MCF 10A (cell line): ENCODE data around the gene TNRC18. TPM values are rescaled to one million over a fixed set of nuclear protein-coding genes. Genes with fewer than 3 reads are reported as not detected.

Experiments used
- BruUV-seq: library from RNA; stranded (reverse); fragments of 400-500 nt; replicated peaks from 2 replicates; lab custom pipeline; 2021; lab: Mats Ljungman, UMichigan
- CTCF ChIA-PET: fragments of 300-600 bp; sonication (Branson Sonifier 250); formaldehyde crosslinking; extraction: SDS; loops from one replicate; lab custom pipeline; 2021; ENCODE audit warnings: antibody characterized with exemption, inconsistent platforms; lab: Yijun Ruan, JAX
- POLR2A ChIA-PET: fragments of 300-600, 350-650 bp; sonication (Branson Sonifier 250); formaldehyde crosslinking; extraction: SDS; loops from one replicate; lab custom pipeline; 2020; ENCODE audit warnings: antibody characterized with exemption, inconsistent platforms; lab: Yijun Ruan, JAX
- DNase-seq: peaks from one replicate; pipeline ENCODE4 v3.0.0-alpha.2; 2018; ENCODE audit not compliant: unreplicated experiment
- H3K27ac Mint-ChIP-seq: one replicate; pipeline ENCODE4 v1.8.0; 2022; ENCODE audit warnings: mild to moderate bottlenecking, low read depth, mixed read lengths; ENCODE audit not compliant: unreplicated experiment
- H3K27me3 Mint-ChIP-seq: one replicate; pipeline ENCODE4 v1.8.0; 2022; ENCODE audit warnings: mixed read lengths; ENCODE audit not compliant: insufficient read depth, unreplicated experiment
- H3K36me3 Mint-ChIP-seq: one replicate; pipeline ENCODE4 v1.8.0; 2022; ENCODE audit warnings: mild to moderate bottlenecking, moderate library complexity, mixed read lengths; ENCODE audit not compliant: insufficient read depth, unreplicated experiment
- H3K4me1 Mint-ChIP-seq: one replicate; pipeline ENCODE4 v1.8.0; 2022; ENCODE audit warnings: mixed read lengths; ENCODE audit not compliant: insufficient read depth, unreplicated experiment
- H3K4me3 Mint-ChIP-seq: one replicate; pipeline ENCODE4 v1.8.0; 2022; ENCODE audit warnings: mild to moderate bottlenecking, moderate library complexity, mixed read lengths; ENCODE audit not compliant: unreplicated experiment
- H3K9me3 Mint-ChIP-seq: one replicate; pipeline ENCODE4 v1.8.0; 2022; ENCODE audit warnings: mixed read lengths; ENCODE audit not compliant: unreplicated experiment
- intact Hi-C: fragments of 100-400 bp; cut with micrococcal nuclease; formaldehyde crosslinking; loops from 2 replicates; pipeline ENCODE4 v1.14.1; 2022
- total RNA-seq: library from RNA; stranded (reverse); gene quantifications from 2 replicates; pipeline ENCODE4 v1.2.3, GENCODE V29; 2022
- TF ChIP-seq, protein P1 (sequence below): fragments of 200-600 bp; IDR thresholded peaks from one replicate; pipeline ENCODE4 v1.8.0; 2022; ENCODE audit warnings: antibody characterized with exemption, mild to moderate bottlenecking; ENCODE audit not compliant: unreplicated experiment

Gene TNRC18
- total RNA-seq, 1 experiment from 2014 or later, result 132 TPM

DNA sequence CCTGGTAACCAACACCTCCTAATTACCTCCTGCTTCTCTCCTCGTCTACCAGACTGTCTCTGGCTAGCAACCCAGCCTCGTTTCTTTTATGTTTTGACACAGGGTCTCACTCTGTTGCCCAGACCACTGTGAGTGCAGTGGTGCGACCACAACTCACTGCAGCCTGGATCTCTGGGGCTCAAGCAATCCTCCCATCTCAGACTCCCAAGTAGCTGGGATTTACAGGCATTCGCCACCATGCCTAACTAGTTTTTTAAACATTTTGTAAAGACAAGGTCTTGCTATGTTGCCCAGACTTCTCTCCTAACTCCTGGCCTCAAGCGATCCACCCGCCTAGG lies 10.2 kb downstream of the TNRC18 start:
- H3K9me3 Mint-ChIP-seq, result no peaks in the 10 kb centered on the region
- peaks cover 30% of the 10 kb centered on the region for H3K4me1 Mint-ChIP-seq
- H3K4me3 Mint-ChIP-seq, result peak overlapping the region; percentile 27
- intact Hi-C loops, result no loop called here
- DNase-seq, result no peak
- ChIA-PET CTCF (no interaction called here), POLR2A (no interaction called here)
- H3K27ac Mint-ChIP-seq, result no peak overlapping the region
- peaks cover 53% of the 10 kb centered on the region for H3K36me3 Mint-ChIP-seq
- no TSS peak for BruUV-seq
- no peaks in the 10 kb centered on the region for H3K27me3 Mint-ChIP-seq
- TF ChIP-seq, protein P1, sequence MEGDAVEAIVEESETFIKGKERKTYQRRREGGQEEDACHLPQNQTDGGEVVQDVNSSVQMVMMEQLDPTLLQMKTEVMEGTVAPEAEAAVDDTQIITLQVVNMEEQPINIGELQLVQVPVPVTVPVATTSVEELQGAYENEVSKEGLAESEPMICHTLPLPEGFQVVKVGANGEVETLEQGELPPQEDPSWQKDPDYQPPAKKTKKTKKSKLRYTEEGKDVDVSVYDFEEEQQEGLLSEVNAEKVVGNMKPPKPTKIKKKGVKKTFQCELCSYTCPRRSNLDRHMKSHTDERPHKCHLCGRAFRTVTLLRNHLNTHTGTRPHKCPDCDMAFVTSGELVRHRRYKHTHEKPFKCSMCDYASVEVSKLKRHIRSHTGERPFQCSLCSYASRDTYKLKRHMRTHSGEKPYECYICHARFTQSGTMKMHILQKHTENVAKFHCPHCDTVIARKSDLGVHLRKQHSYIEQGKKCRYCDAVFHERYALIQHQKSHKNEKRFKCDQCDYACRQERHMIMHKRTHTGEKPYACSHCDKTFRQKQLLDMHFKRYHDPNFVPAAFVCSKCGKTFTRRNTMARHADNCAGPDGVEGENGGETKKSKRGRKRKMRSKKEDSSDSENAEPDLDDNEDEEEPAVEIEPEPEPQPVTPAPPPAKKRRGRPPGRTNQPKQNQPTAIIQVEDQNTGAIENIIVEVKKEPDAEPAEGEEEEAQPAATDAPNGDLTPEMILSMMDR, result no peak

DNA sequence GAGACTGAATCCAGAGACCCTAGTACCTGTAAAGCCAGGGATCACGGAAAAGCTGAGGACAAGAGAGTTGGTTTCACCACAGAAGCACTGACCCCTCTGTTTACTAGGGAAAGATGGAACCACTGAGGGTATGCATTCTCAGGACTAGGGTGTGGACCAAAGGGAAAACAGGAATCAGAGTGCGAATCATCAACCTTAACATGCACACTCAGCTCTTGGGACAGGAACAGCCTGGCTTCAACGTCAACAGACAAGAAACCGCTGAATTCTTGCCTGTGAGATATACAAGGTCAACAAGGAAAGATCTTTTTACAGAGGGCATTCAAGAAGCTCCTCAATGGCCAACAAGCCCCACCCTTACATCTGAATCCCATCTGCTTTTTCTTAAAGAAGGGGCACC lies 14.9 kb downstream of the TNRC18 start:
- TF ChIP-seq, protein P1, result no peak
- DNase-seq, result peak; percentile 45
- no peak overlapping the region for H3K27ac Mint-ChIP-seq
- H3K4me3 Mint-ChIP-seq, result no peak overlapping the region
- no peaks in the 10 kb centered on the region for H3K9me3 Mint-ChIP-seq
- H3K36me3 Mint-ChIP-seq, result peaks cover 44% of the 10 kb centered on the region
- intact Hi-C loops, result no loop called here
- H3K4me1 Mint-ChIP-seq, result peaks cover 26% of the 10 kb centered on the region
- POLR2A ChIA-PET, result interaction anchor here (0.6 to 4.3 kb wide), 4 partner anchors 8 to 233 kb away, joined by 3 to 35 read pairs (median 6); no protein-coding TSS in a partner anchor
- H3K27me3 Mint-ChIP-seq, result no peaks in the 10 kb centered on the region
- CTCF ChIA-PET, result interaction anchor here (0.6 to 1.0 kb wide), 2 partner anchors 43 to 91 kb away, joined by 3 to 4 read pairs; no protein-coding TSS in a partner anchor
- no TSS peak for BruUV-seq

DNA sequence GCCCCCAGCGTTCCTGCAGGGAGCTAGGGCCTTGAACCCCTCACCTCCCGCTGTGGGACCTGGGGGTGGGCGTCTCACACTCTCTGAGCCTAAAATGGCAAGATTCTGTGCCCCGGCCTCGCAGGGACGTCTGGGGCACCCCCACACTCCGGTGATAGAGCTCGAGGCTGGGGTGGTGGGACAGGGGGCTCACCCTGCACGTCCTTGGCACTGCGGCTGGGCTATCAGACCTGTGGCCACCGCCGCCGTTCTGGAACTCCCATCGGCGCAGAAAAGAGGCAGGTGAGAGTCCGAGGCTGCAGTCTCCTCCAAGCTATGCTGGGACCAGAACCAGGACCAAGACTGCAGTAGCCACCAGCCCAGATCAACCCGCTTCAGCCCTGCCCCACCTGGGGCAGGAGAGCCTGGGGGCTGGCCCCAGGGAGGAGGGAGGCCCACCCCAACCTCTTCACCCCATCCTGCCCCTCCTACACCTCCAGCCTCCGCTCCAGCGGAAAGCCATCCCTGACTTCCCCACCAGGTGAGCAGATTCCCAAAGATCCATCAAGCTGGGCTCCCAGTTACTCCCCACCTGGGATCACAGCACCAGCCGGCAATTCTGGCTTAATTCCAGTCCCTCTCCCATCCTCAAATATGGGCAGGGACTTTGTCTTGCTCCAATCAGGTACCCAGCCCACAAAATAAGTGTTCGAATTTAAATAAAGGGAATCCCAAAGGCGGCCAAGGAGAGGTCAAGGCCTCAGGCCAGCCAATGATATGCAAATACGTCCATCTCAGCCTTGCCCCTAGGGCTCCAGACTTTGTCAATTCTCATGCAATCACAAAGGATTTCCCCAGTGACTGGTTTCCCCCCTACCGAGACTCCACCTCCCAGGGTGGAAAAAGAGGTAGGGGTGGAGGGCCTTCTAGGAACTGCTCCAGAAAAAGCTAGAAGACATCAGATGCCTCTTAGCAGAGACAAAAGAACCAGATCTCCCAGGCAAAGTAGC lies 16.4 kb downstream of the TNRC18 start:
- ChIA-PET CTCF (interaction anchor here (0.5 to 2.0 kb wide), 4 partner anchors 9 to 270 kb away, joined by 4 to 7 read pairs (median 6); no protein-coding TSS in a partner anchor), POLR2A (interaction anchor here (0.7 to 4.3 kb wide), 3 partner anchors 10 to 153 kb away, joined by 3 to 35 read pairs (median 3); no protein-coding TSS in a partner anchor)
- DNase-seq, result no peak
- no peaks in the 10 kb centered on the region for H3K27me3 Mint-ChIP-seq
- TF ChIP-seq, protein P1, result no peak
- no TSS peak for BruUV-seq
- intact Hi-C loops, result no loop called here
- H3K9me3 Mint-ChIP-seq, result no peaks in the 10 kb centered on the region
- no peak overlapping the region for H3K27ac Mint-ChIP-seq
- peaks cover 55% of the 10 kb centered on the region for H3K36me3 Mint-ChIP-seq
- H3K4me1 Mint-ChIP-seq, result peaks cover 26% of the 10 kb centered on the region
- no peak overlapping the region for H3K4me3 Mint-ChIP-seq

DNA sequence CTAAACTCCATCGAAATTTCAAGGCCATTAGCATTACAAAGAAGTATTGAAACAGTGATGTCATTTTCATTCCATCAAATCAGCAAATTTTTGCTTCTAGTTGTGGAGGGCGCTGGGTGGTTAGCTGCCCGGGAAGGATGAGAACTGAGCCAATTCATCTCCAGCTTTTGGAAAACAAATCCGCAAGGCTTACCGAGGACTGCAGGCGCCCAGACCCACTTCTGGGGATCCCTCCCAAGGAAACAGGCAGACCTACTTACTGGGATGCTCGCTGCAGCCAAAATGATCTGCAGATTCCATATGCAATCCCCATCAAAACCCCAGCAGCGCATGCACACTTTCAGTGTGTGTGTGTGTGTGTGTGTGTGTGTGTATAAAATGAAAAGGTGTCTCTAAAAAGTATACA lies 19.2 kb downstream of the TNRC18 start:
- H3K27me3 Mint-ChIP-seq, result no peaks in the 10 kb centered on the region
- no TSS peak for BruUV-seq
- no peaks in the 10 kb centered on the region for H3K9me3 Mint-ChIP-seq
- DNase-seq, result no peak
- peaks cover 60% of the 10 kb centered on the region for H3K36me3 Mint-ChIP-seq
- TF ChIP-seq, protein P1, result no peak
- CTCF ChIA-PET, result no interaction called here
- POLR2A ChIA-PET, result interaction anchor here (1.7 kb wide), 1 partner anchor 18 kb away, joined by 4 read pairs; no protein-coding TSS in a partner anchor
- H3K4me1 Mint-ChIP-seq, result peaks cover 23% of the 10 kb centered on the region
- no peak overlapping the region for H3K4me3 Mint-ChIP-seq
- no peak overlapping the region for H3K27ac Mint-ChIP-seq
- intact Hi-C loops, result no loop called here
